SK-N-SH treated with all-trans-retinoic acid at 6 μM for 48 hours (cell line): Measurements from ENCODE around the gene ELMO1.

Experiments
- ATAC-seq: fragments of 200-7000 bp; cut with Tn5 transposase; 3 replicates; pipeline ENCODE4 v1.9.1; 2020; ENCODE audit warnings: mild to moderate bottlenecking, moderate library complexity
- ARNTL ChIP-seq: fragments of 450-650 bp; formaldehyde crosslinking; IDR thresholded peaks from 2 replicates; pipeline ENCODE4 v1.5.0; 2020; ENCODE audit warnings: low read depth, mild to moderate bottlenecking, moderate library complexity, borderline replicate concordance
- BACH2 ChIP-seq: fragments of 250-450 bp; sonication (Bioruptor Pico); IDR thresholded peaks from 2 replicates; pipeline ENCODE4 v1.9.0; 2021; ENCODE audit warnings: mild to moderate bottlenecking, borderline replicate concordance
- CREB5 ChIP-seq: fragments of 250-450 bp; sonication (Bioruptor Pico); IDR thresholded peaks from 2 replicates; pipeline ENCODE4 v1.5.1; 2020; ENCODE audit warnings: low read depth, mild to moderate bottlenecking, moderate library complexity
- CSDC2 ChIP-seq: fragments of 250-450 bp; sonication (Bioruptor Pico); IDR thresholded peaks from 2 replicates; pipeline ENCODE4 v1.5.0; 2020; ENCODE audit warnings: mild to moderate bottlenecking, moderate library complexity
- ESRRG ChIP-seq: fragments of 250-450 bp; sonication (Bioruptor Pico); IDR thresholded peaks from 2 replicates; pipeline ENCODE4 v1.6.1; 2021; ENCODE audit warnings: mild to moderate bottlenecking
- GLIS3 ChIP-seq: fragments of 250-450 bp; sonication (Bioruptor Pico); IDR thresholded peaks from 2 replicates; pipeline ENCODE4 v1.5.0; 2020; ENCODE audit warnings: mild to moderate bottlenecking, moderate library complexity
- ISL1 ChIP-seq: fragments of 250-450 bp; sonication (Bioruptor Pico); IDR thresholded peaks from 2 replicates; pipeline ENCODE4 v2.1.2; 2022; ENCODE audit warnings: mild to moderate bottlenecking, moderate library complexity
- OSR1 ChIP-seq: fragments of 250-450 bp; sonication (Bioruptor Pico); IDR thresholded peaks from 2 replicates; pipeline ENCODE4 v1.8.0; 2022; ENCODE audit warnings: moderate library complexity, mild to moderate bottlenecking, inconsistent platforms
- PATZ1 ChIP-seq: fragments of 250-450 bp; sonication (Bioruptor Pico); IDR thresholded peaks from 2 replicates; pipeline ENCODE4 v1.8.0; 2020; ENCODE audit warnings: mild to moderate bottlenecking, moderate library complexity, borderline replicate concordance
- PPARA ChIP-seq: fragments of 250-450 bp; sonication (Bioruptor Pico); IDR thresholded peaks from 2 replicates; pipeline ENCODE4 v1.5.0; 2020; ENCODE audit warnings: mild to moderate bottlenecking, borderline replicate concordance
- RARB ChIP-seq: fragments of 250-450 bp; sonication (Bioruptor Pico); IDR thresholded peaks from 2 replicates; pipeline ENCODE4 v1.8.0; 2021; ENCODE audit warnings: mild to moderate bottlenecking, moderate library complexity
- TCF4 ChIP-seq: fragments of 250-450 bp; sonication (Bioruptor Pico); IDR thresholded peaks from 2 replicates; pipeline ENCODE4 v1.8.0; 2021; ENCODE audit warnings: mild to moderate bottlenecking, moderate library complexity, borderline replicate concordance
- TOX ChIP-seq: fragments of 250-450 bp; sonication (Bioruptor Pico); IDR thresholded peaks from 2 replicates; pipeline ENCODE4 v1.8.0; 2021; ENCODE audit warnings: mild to moderate bottlenecking, moderate library complexity, borderline replicate concordance
- TSHZ2 ChIP-seq: fragments of 250-450 bp; sonication (Bioruptor Pico); IDR thresholded peaks from 2 replicates; pipeline ENCODE4 v1.5.0; 2020; ENCODE audit warnings: mild to moderate bottlenecking, moderate library complexity
- ZC3H10 ChIP-seq: fragments of 250-450 bp; sonication (Bioruptor Pico); IDR thresholded peaks from 2 replicates; pipeline ENCODE4 v1.5.1; 2021; ENCODE audit warnings: mild to moderate bottlenecking, moderate library complexity
- ZFP3 ChIP-seq: fragments of 250-450 bp; sonication (Bioruptor Pico); IDR thresholded peaks from 2 replicates; pipeline ENCODE4 v1.5.0; 2020; ENCODE audit warnings: mild to moderate bottlenecking, moderate library complexity
- ZFP30 ChIP-seq: fragments of 450-650 bp; formaldehyde crosslinking; IDR thresholded peaks from 2 replicates; pipeline ENCODE4 v1.5.0; 2022; ENCODE audit warnings: mild to moderate bottlenecking, moderate library complexity
- ZNF565 ChIP-seq: fragments of 450-650 bp; formaldehyde crosslinking; conservative IDR thresholded peaks from 2 replicates; pipeline ENCODE4 v1.5.0; 2020; ENCODE audit warnings: low read depth, mild to moderate bottlenecking, moderate library complexity
- ZNF70 ChIP-seq: fragments of 450-650 bp; formaldehyde crosslinking; IDR thresholded peaks from 2 replicates; pipeline ENCODE4 v1.5.0; 2020; ENCODE audit warnings: mild to moderate bottlenecking, moderate library complexity
- ZNF8 ChIP-seq: fragments of 450-650 bp; formaldehyde crosslinking; IDR thresholded peaks from 2 replicates; pipeline ENCODE4 v1.5.0; 2020; ENCODE audit warnings: mild to moderate bottlenecking, moderate library complexity
- TF ChIP-seq, protein P1 (sequence below): fragments of 250-450 bp; sonication (Bioruptor Pico); IDR thresholded peaks from 2 replicates; pipeline ENCODE4 v1.8.0; 2021; ENCODE audit warnings: low read depth, mild to moderate bottlenecking, moderate library complexity, borderline replicate concordance
- TF ChIP-seq, protein P2 (sequence below): fragments of 250-450 bp; sonication (Bioruptor Pico); IDR thresholded peaks from 2 replicates; pipeline ENCODE4 v1.5.1; 2021; ENCODE audit warnings: mild to moderate bottlenecking, moderate library complexity

The ELMO1 gene

DNA sequence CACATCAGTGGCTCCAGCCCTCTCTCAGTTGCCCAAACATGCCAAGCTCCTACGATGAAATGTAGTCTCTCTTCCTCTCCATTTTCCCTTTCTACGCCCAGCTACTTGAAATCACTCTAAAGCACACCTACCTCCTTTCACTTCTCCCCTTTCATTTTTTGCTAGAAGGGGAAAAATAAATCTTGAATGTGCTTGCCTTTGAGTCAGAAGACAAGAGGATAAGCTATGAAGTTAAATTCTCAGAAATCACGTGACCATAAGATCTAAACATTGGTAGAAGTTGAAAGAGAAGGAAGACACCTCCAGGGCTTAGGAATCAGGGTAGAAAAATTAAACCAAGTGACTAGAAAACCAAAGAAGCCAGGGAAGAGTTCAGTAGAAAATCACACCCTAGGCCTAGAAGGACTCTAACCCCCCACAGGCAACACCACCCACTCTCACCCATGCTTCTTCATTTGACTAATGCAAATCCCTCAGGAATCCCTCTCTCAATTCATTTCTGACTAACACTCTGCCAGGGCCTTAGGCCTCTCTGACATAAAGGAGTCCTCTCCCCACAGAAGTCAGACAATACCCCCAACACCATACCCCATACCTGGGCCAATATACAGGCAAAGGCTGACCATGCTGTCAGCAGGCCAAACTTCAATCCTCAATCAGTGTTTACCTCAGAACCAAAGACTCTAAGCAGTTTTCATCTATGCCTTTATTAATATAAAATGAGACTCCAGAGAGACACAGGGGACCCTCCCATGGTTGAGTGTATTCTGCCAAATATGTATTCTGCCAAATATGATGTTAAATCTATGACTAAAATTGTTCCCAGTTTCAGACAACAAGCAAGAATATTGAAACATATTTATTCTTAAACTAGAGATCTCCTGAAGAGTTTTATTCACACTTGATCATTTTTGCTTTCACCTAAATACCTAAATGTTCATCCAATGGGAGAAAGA, 84.8 kb downstream of the ELMO1 start:
- TF ChIP-seq ISL1 (CRISPR knock-in tag) = no peak
- no peak for TF ChIP-seq ZFP30 (CRISPR knock-in tag)
- no peak for TF ChIP-seq ESRRG (CRISPR knock-in tag)
- TF ChIP-seq ZFP3 (CRISPR knock-in tag) = no peak
- TF ChIP-seq CSDC2 (CRISPR knock-in tag) = no peak
- no peak for TF ChIP-seq GLIS3 (CRISPR knock-in tag)
- TF ChIP-seq ZNF8 (CRISPR knock-in tag) = no peak
- no peak for TF ChIP-seq PPARA (CRISPR knock-in tag)
- TF ChIP-seq PATZ1 (CRISPR knock-in tag) = no peak
- TF ChIP-seq ARNTL (CRISPR knock-in tag) = no peak
- no peak for TF ChIP-seq ZNF70 (CRISPR knock-in tag)
- no peak for TF ChIP-seq TCF4
- no peak for TF ChIP-seq ZC3H10
- no peak for ATAC-seq

DNA sequence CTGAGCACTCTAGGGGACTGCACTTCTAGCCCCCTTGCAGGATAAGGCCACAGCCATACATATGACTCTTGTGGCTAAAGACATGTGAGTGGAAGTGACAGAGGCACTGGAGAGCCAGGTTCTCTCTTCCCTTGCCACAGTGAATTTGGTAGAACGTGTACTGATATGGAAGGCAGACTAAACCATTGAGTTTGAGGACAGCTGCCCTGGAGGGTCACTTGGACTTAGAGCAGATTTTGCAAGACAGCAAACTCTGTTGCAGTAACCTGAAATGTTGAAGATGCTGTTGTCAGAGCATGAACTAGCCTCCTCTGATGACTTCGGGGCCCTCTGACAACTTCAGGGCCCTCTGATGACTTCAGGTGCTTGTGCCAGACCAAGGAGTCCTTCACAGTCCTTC, 85.9 kb downstream of the ELMO1 start:
- TF ChIP-seq ESRRG (CRISPR knock-in tag) (no peak), PATZ1 (CRISPR knock-in tag) (no peak), ISL1 (CRISPR knock-in tag) (no peak), OSR1 (CRISPR knock-in tag) (no peak), GLIS3 (CRISPR knock-in tag) (no peak), PPARA (CRISPR knock-in tag) (no peak), ZNF565 (CRISPR knock-in tag) (no peak), ZC3H10 (no peak), ZNF70 (CRISPR knock-in tag) (no peak), TSHZ2 (CRISPR knock-in tag) (no peak), RARB (CRISPR knock-in tag) (no peak), BACH2 (no peak), ZFP30 (CRISPR knock-in tag) (no peak), CREB5 (CRISPR knock-in tag) (no peak), TCF4 (no peak), ARNTL (CRISPR knock-in tag) (no peak), ZNF8 (CRISPR knock-in tag) (no peak), TOX (CRISPR knock-in tag) (no peak)
- TF ChIP-seq, protein P1, sequence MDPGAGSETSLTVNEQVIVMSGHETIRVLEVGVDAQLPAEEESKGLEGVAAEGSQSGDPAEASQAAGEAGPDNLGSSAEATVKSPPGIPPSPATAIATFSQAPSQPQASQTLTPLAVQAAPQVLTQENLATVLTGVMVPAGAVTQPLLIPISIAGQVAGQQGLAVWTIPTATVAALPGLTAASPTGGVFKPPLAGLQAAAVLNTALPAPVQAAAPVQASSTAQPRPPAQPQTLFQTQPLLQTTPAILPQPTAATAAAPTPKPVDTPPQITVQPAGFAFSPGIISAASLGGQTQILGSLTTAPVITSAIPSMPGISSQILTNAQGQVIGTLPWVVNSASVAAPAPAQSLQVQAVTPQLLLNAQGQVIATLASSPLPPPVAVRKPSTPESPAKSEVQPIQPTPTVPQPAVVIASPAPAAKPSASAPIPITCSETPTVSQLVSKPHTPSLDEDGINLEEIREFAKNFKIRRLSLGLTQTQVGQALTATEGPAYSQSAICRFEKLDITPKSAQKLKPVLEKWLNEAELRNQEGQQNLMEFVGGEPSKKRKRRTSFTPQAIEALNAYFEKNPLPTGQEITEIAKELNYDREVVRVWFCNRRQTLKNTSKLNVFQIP (CRISPR knock-in tag) = no peak
- TF ChIP-seq, protein P2, sequence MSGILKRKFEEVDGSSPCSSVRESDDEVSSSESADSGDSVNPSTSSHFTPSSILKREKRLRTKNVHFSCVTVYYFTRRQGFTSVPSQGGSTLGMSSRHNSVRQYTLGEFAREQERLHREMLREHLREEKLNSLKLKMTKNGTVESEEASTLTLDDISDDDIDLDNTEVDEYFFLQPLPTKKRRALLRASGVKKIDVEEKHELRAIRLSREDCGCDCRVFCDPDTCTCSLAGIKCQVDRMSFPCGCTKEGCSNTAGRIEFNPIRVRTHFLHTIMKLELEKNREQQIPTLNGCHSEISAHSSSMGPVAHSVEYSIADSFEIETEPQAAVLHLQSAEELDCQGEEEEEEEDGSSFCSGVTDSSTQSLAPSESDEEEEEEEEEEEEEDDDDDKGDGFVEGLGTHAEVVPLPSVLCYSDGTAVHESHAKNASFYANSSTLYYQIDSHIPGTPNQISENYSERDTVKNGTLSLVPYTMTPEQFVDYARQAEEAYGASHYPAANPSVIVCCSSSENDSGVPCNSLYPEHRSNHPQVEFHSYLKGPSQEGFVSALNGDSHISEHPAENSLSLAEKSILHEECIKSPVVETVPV (CRISPR knock-in tag) = no peak
- no peak for ATAC-seq
